Fibroblast of mammary gland (primary cell): ENCODE results near the gene RAB10.

Experiments
- DNase-seq: peaks from one replicate; pipeline ENCODE4 v3.0.0-alpha.2; 2010; ENCODE audit warnings: low read depth
- H3K4me3 ChIP-seq: 2 replicates; pipeline ENCODE4 v1.5.1; 2011; ENCODE audit warnings: low read depth, mild to moderate bottlenecking, low read length, moderate library complexity; ENCODE audit not compliant: control insufficient read depth
- CTCF ChIP-seq: conservative IDR thresholded peaks from 2 replicates; pipeline ENCODE4 v1.5.1; 2011; ENCODE audit warnings: low read depth, low read length, inconsistent platforms; ENCODE audit not compliant: control insufficient read depth, insufficient read depth

Gene RAB10

GRCh38 chr2:26173776-26174482, 140.0 kb downstream of the RAB10 start:
- no peak overlapping the region for H3K4me3 ChIP-seq
- TF ChIP-seq CTCF, result no peak

GRCh38 chr2:26174691-26175465, 141.0 kb downstream of the RAB10 start:
- H3K4me3 ChIP-seq, result no peak overlapping the region
- no peak for DNase-seq
- TF ChIP-seq CTCF, result no peak

More at GRCh38 chr2:26173776-26174482, 140.0 kb downstream of the RAB10 start:
- DNase-seq, result no peak

GRCh38 chr2:26175466-26176278, 141.8 kb downstream of the RAB10 start:
- DNase-seq, result no peak
- no peak overlapping the region for H3K4me3 ChIP-seq
- no peak for TF ChIP-seq CTCF

- H3K4me3 ChIP-seq, result no peak overlapping the region
- TF ChIP-seq CTCF, result no peak
- DNase-seq, result no peak
These were observed 142.4 kb downstream of the RAB10 start for GRCh38 chr2:26176279-26176615.

- no peak for TF ChIP-seq CTCF
- no peak for DNase-seq
- no peak overlapping the region for H3K4me3 ChIP-seq
These were observed 143.2 kb downstream of the RAB10 start for GRCh38 chr2:26177122-26177521.

- H3K4me3 ChIP-seq, result peak overlapping the region; percentile 48
- no peak for DNase-seq
- TF ChIP-seq CTCF, result no peak
These were observed 144.4 kb downstream of the RAB10 start for GRCh38 chr2:26178246-26178645.
